H1 (cell line): ENCODE data around the gene MAP3K14. TPM values are rescaled to one million over a fixed set of nuclear protein-coding genes. Genes with fewer than 3 reads are reported as not detected.

Experiments used
- ATF3 ChIP-seq: IDR thresholded peaks from 2 replicates; pipeline ENCODE4 v1.6.1; 2011; ENCODE audit warnings: low read depth, mild to moderate bottlenecking, low read length; ENCODE audit not compliant: insufficient read depth
- RAD21 ChIP-seq, 2 experiments: IDR thresholded peaks in 1 of 2; conservative IDR thresholded peaks in 1 of 2; 2 replicates each; pipeline ENCODE4 v1.6.1; 2011; ENCODE audit warnings: low read depth in 2 of 2, low read length in 2 of 2, improper control_type of control experiment in 1 of 2, inconsistent platforms in 1 of 2, mild to moderate bottlenecking in 1 of 2, moderate library complexity in 1 of 2
- SP4 ChIP-seq: IDR thresholded peaks from 2 replicates; pipeline ENCODE4 v1.6.1; 2012; ENCODE audit warnings: low read length, inconsistent platforms
- polyA plus RNA-seq, 7 experiments: library from polyadenylated mRNA; depleted of rRNA in 3 of 7; stranded (reverse) in 5 of 7; unstranded in 2 of 7; fragments of >200 nt in 5 of 7; fragments of 200-250 nt in 2 of 7; gene quantifications; 1 replicate in 5 of 7; 2 replicates in 1 of 7; 4 replicates in 1 of 7; pipeline versions ENCODE4 v1.2.1 to v1.2.3, GENCODE V29; 2011 to 2013; ENCODE audit warnings: missing spikeins in 2 of 7, mixed read lengths in 2 of 7
- total RNA-seq: library from RNA; stranded (reverse); fragmentation: NEBNext Ultra II Directional; extraction: Animal tissue kit (Norgen Biotek cat#: 25700); gene quantifications from 2 replicates; pipeline ENCODE4 v1.2.1, GENCODE V29; 2021

Gene MAP3K14
- total and polyA plus RNA-seq, 2 of the 8 experiments (the other 6 are each of a cell fraction or from before 2014, with no cell fraction given), result 5.2 to 6.1 TPM

- TF ChIP-seq RAD21 (IDR thresholded peaks at IDR 0.05 in 1 of 2, conservative IDR thresholded peaks at IDR 0.05 in 1 of 2; ENCODE audit: low read depth in 2 of 2, low read length in 2 of 2) (peak; percentile 31 to 55; a peak in 2 of 4 replicates), ATF3 (no peak), SP4 (no peak)
Observed at GRCh38 chr17:45284176-45285140, 32.4 kb downstream of the MAP3K14 start (continued).
